H1 (cell line): ENCODE measurements around the gene POU6F2. TPM values are rescaled to one million over a fixed set of nuclear protein-coding genes. Genes with fewer than 3 reads are reported as not detected.

Experiments used
- CTCF ChIA-PET: fragments of 300-600 bp; sonication (Branson Sonifier 250); formaldehyde crosslinking; loops from one replicate; lab custom pipeline; 2021; ENCODE audit not compliant: partially characterized antibody; lab: Charles Lee
- POLR2A ChIA-PET: fragments of 300-600 bp; sonication (Branson Sonifier 250); formaldehyde crosslinking; loops from one replicate; lab custom pipeline; 2021; ENCODE audit warnings: inconsistent platforms; ENCODE audit not compliant: partially characterized antibody; lab: Charles Lee
- DNase-seq, 2 experiments: peaks; one replicate each; pipeline versions ENCODE4 v3.0.0 to v3.0.0-alpha.2; 2010 to 2022; ENCODE audit warnings: low spot score in 2 of 2, low read depth in 1 of 2, mixed read lengths in 1 of 2
- FAIRE-seq: peaks from 2 replicates; lab custom pipeline; 2011; peaks lifted over from hg19 to GRCh38; lab: Jason Lieb, UNC
- H2AFZ ChIP-seq: 2 replicates; pipeline ENCODE4 v1.8.1; 2012; ENCODE audit warnings: low read length, inconsistent platforms
- H2AK5ac ChIP-seq: 2 replicates; pipeline ENCODE4 v1.6.1; 2013; ENCODE audit warnings: low read depth, low read length
- H2BK120ac ChIP-seq: replicated peaks from 2 replicates; pipeline ENCODE3; 2013; ENCODE audit warnings: low read depth, low read length, inconsistent platforms
- H2BK12ac ChIP-seq: 2 replicates; pipeline ENCODE4 v1.6.1; 2013; ENCODE audit warnings: low read depth, low read length
- H2BK15ac ChIP-seq: 2 replicates; pipeline ENCODE4 v1.6.1; 2013; ENCODE audit warnings: low read length
- H2BK20ac ChIP-seq: 2 replicates; pipeline ENCODE4 v1.6.1; 2013; ENCODE audit warnings: low read length
- H2BK5ac ChIP-seq: 2 replicates; pipeline ENCODE4 v1.6.1; 2013; ENCODE audit warnings: low read depth, low read length
- H3K14ac ChIP-seq: 2 replicates; pipeline ENCODE4 v1.6.1; 2013; ENCODE audit warnings: inconsistent platforms; ENCODE audit not compliant: insufficient read length
- H3K18ac ChIP-seq: 2 replicates; pipeline ENCODE4 v1.6.1; 2013; ENCODE audit warnings: low read length; ENCODE audit errors: extremely low read depth
- H3K23ac ChIP-seq: 2 replicates; pipeline ENCODE4 v1.6.1; 2013; ENCODE audit warnings: inconsistent platforms; ENCODE audit not compliant: insufficient read length
- H3K23me2 ChIP-seq: 2 replicates; pipeline ENCODE4 v1.6.1; 2013; ENCODE audit warnings: low read depth, low read length
- H3K27ac ChIP-seq: 2 replicates; pipeline ENCODE4 v1.6.1; 2011; ENCODE audit warnings: low read depth, low read length, inconsistent platforms
- H3K27me3 ChIP-seq, 4 experiments: replicated peaks in 1 of 4; 1 replicate in 1 of 4; 2 replicates in 3 of 4; pipeline versions ENCODE4 v1.6.1 to v1.8.1; 2011 to 2013; ENCODE audit warnings: low read length in 3 of 4, mild to moderate bottlenecking in 3 of 4, inconsistent platforms in 2 of 4, mixed read lengths in 2 of 4, moderate library complexity in 1 of 4; ENCODE audit not compliant: control insufficient read depth in 3 of 4, insufficient read depth in 3 of 4; ENCODE audit errors: extremely low read depth in 1 of 4
- H3K36me3 ChIP-seq, 4 experiments: 2 replicates each; pipeline versions ENCODE4 v1.6.1 to v1.8.1; 2011 to 2013; ENCODE audit warnings: mild to moderate bottlenecking in 4 of 4, low read length in 3 of 4, moderate library complexity in 2 of 4, control low read depth in 1 of 4, inconsistent platforms in 1 of 4; ENCODE audit not compliant: insufficient read depth in 4 of 4, control insufficient read depth in 2 of 4
- H3K4ac ChIP-seq: replicated peaks from 2 replicates; pipeline ENCODE3; 2013; ENCODE audit warnings: low read length, low read depth, mixed read lengths, inconsistent platforms; ENCODE audit not compliant: insufficient read length
- H3K4me1 ChIP-seq, 4 experiments: replicated peaks in 1 of 4; 1 replicate in 1 of 4; 2 replicates in 3 of 4; pipeline versions ENCODE4 v1.6.1 to v1.8.1; 2011 to 2013; ENCODE audit warnings: low read length in 3 of 4, inconsistent platforms in 2 of 4, mixed read lengths in 1 of 4; ENCODE audit not compliant: insufficient read depth in 4 of 4, control insufficient read depth in 3 of 4
- H3K4me2 ChIP-seq, 2 experiments: 2 replicates each; pipeline versions ENCODE4 v1.6.1 to v1.8.1; 2011 to 2013; ENCODE audit warnings: low read depth in 2 of 2, low read length in 2 of 2, control low read depth in 1 of 2, inconsistent platforms in 1 of 2, mild to moderate bottlenecking in 1 of 2; ENCODE audit not compliant: insufficient read depth in 1 of 2
- H3K4me3 ChIP-seq, 4 experiments: fragments of 200-600, 300-600 bp in 1 of 4; sonication (generic), shearing (Covaris generic), sonication (Bioruptor Twin) in 1 of 4; 2 replicates each; pipeline versions ENCODE4 v1.5.1 to v1.8.1; 2011 to 2016; ENCODE audit warnings: low read length in 4 of 4, low read depth in 3 of 4, control low read depth in 2 of 4, inconsistent platforms in 2 of 4, mild to moderate bottlenecking in 2 of 4, mixed read lengths in 1 of 4, moderate library complexity in 1 of 4; ENCODE audit not compliant: insufficient read depth in 2 of 4; ENCODE audit errors: extremely low read depth in 1 of 4
- H3K56ac ChIP-seq: replicated peaks from 2 replicates; pipeline ENCODE3; 2013; ENCODE audit warnings: low read depth, mild to moderate bottlenecking, mixed read lengths, low read length, inconsistent platforms; ENCODE audit not compliant: insufficient read length
- H3K79me1 ChIP-seq: 2 replicates; pipeline ENCODE4 v1.6.1; 2013; ENCODE audit warnings: low read depth, low read length, control low read depth
- H3K79me2 ChIP-seq, 2 experiments: 2 replicates each; pipeline versions ENCODE4 v1.6.1 to v1.8.1; 2012 to 2013; ENCODE audit warnings: low read length in 2 of 2, mild to moderate bottlenecking in 2 of 2, inconsistent platforms in 1 of 2; ENCODE audit not compliant: insufficient read depth in 2 of 2, control insufficient read depth in 1 of 2
- H3K9ac ChIP-seq, 4 experiments: replicated peaks in 1 of 4; 1 replicate in 1 of 4; 2 replicates in 3 of 4; pipeline versions ENCODE4 v1.6.1 to v1.8.1; 2011 to 2013; ENCODE audit warnings: low read depth in 3 of 4, low read length in 3 of 4, control low read depth in 2 of 4, mild to moderate bottlenecking in 2 of 4, moderate library complexity in 2 of 4, inconsistent platforms in 1 of 4; ENCODE audit errors: extremely low read depth in 1 of 4
- H3K9me3 ChIP-seq, 2 experiments: 2 replicates each; pipeline versions ENCODE4 v1.6.1 to v1.8.1; 2012 to 2013; ENCODE audit warnings: mild to moderate bottlenecking in 2 of 2, moderate library complexity in 2 of 2, control low read depth in 1 of 2, inconsistent platforms in 1 of 2, low read depth in 1 of 2, low read length in 1 of 2, mixed read lengths in 1 of 2; ENCODE audit not compliant: insufficient read depth in 2 of 2
- H4K20me1 ChIP-seq, 2 experiments: replicated peaks in 1 of 2; 2 replicates each; pipeline versions ENCODE3 to v1.8.1; 2011 to 2013; ENCODE audit warnings: inconsistent platforms in 2 of 2, low read length in 2 of 2, mild to moderate bottlenecking in 1 of 2; ENCODE audit not compliant: insufficient read depth in 2 of 2, control insufficient read depth in 1 of 2
- H4K5ac ChIP-seq: 2 replicates; pipeline ENCODE4 v1.6.1; 2013; ENCODE audit warnings: low read length, low read depth, mixed read lengths, inconsistent platforms; ENCODE audit not compliant: insufficient read length
- H4K8ac ChIP-seq: 2 replicates; pipeline ENCODE4 v1.8.0; 2013; ENCODE audit warnings: mild to moderate bottlenecking, moderate library complexity, low read length, inconsistent platforms; ENCODE audit not compliant: insufficient read depth; ENCODE audit errors: extremely low read depth
- H4K91ac ChIP-seq: replicated peaks from 2 replicates; pipeline ENCODE3; 2013; ENCODE audit warnings: low read length, mixed read lengths, inconsistent platforms; ENCODE audit not compliant: insufficient read length
- KDM4A ChIP-seq: IDR thresholded peaks from one replicate; pipeline ENCODE4 v1.7.1; 2012; ENCODE audit warnings: low read depth, mild to moderate bottlenecking, moderate library complexity, low read length, inconsistent platforms; ENCODE audit not compliant: severe bottlenecking
- NRF1 ChIP-seq: IDR thresholded peaks from 2 replicates; pipeline ENCODE4 v1.6.1; 2011; ENCODE audit warnings: mild to moderate bottlenecking, low read depth, low read length, improper control_type of control experiment
- POU5F1 ChIP-seq: IDR thresholded peaks from 2 replicates; pipeline ENCODE4 v1.6.1; 2011; ENCODE audit warnings: low read depth, mild to moderate bottlenecking, low read length, moderate library complexity
- RFX5 ChIP-seq: IDR thresholded peaks from 2 replicates; pipeline ENCODE4 v1.6.1; 2011; ENCODE audit warnings: low read depth, low read length, improper control_type of control experiment, borderline replicate concordance
- WGBS, 2 experiments: shearing (Covaris generic) in 1 of 2; methylation state at CpG; one replicate each; pipeline versions ENCODE4 v1.1.6 to v1.1.7; 2013 to 2015; ENCODE audit warnings: low lambda C conversion rate in 2 of 2, mixed read lengths in 2 of 2, inconsistent platforms in 1 of 2, low coverage in 1 of 2, missing lambda C conversion rate in 1 of 2; ENCODE audit not compliant: insufficient replicate concordance in 2 of 2, insufficient coverage in 1 of 2, insufficient read length in 1 of 2; ENCODE audit errors: extremely low coverage in 1 of 2, missing lambda C conversion rate in 1 of 2; 5-methylcytosine and 5-hydroxymethylcytosine counted together
- polyA plus RNA-seq, 7 experiments: library from polyadenylated mRNA; depleted of rRNA in 3 of 7; stranded (reverse) in 5 of 7; unstranded in 2 of 7; fragments of >200 nt in 5 of 7; fragments of 200-250 nt in 2 of 7; gene quantifications; 1 replicate in 5 of 7; 2 replicates in 1 of 7; 4 replicates in 1 of 7; pipeline versions ENCODE4 v1.2.1 to v1.2.3, GENCODE V29; 2011 to 2013; ENCODE audit warnings: missing spikeins in 2 of 7, mixed read lengths in 2 of 7
- total RNA-seq: library from RNA; stranded (reverse); fragmentation: NEBNext Ultra II Directional; extraction: Animal tissue kit (Norgen Biotek cat#: 25700); gene quantifications from 2 replicates; pipeline ENCODE4 v1.2.1, GENCODE V29; 2021

Gene POU6F2
- total and polyA plus RNA-seq, 2 of the 8 experiments (the other 6 are each of a cell fraction or from before 2014, with no cell fraction given): 1.1 to 2.0 TPM

- 66% methylated on average over 2 of the region's 2 CpGs; no CpG with 5 or more reads in 1 of the 2 experiments for WGBS, 2 experiments
- Histone ChIP-seq H3K9me3 (no peaks in the 10 kb centered on the region), H3K27ac (no peak overlapping the region), H3K18ac (no peak overlapping the region), H4K5ac (no peak overlapping the region), H2BK5ac (no peak overlapping the region), H4K91ac (no peak overlapping the region), H3K4ac (no peak overlapping the region), H3K23ac (no peak overlapping the region), H3K4me2 (no peak overlapping the region), H2BK12ac (no peak overlapping the region), H3K9ac (no peak overlapping the region), H3K4me1 (peaks cover 0 to 6% (median 5%) of the 10 kb centered on the region in 4 experiments; a peak in 4 of 7 replicates), H3K36me3 (no peaks in the 10 kb centered on the region), H3K56ac (no peak overlapping the region)
- POLR2A ChIA-PET: no interaction called here
- DNase-seq: no peak
- CTCF ChIA-PET: interaction anchor here (5.1 kb wide), 1 partner anchor 26 kb away, joined by 15 read pairs; no protein-coding TSS in a partner anchor
- TF ChIP-seq RFX5 (no peak), POU5F1 (no peak), KDM4A (no peak), NRF1 (no peak)
- TF ChIP-seq, all 59 proteins: peak for 0
- H3K27me3 ChIP-seq: no peaks in the 10 kb centered on the region; a peak in 1 of 7 replicates
- no peaks in the 10 kb centered on the region for H3K79me1 ChIP-seq
- H3K4me3 ChIP-seq: no peak overlapping the region; a peak in 1 of 8 replicates
- no peaks in the 10 kb centered on the region for H3K23me2 ChIP-seq
- H4K20me1 ChIP-seq: no peaks in the 10 kb centered on the region
- no peak overlapping the region for H2AFZ ChIP-seq
- H4K8ac ChIP-seq: no peak overlapping the region
- no peak overlapping the region for H2BK15ac ChIP-seq
- no peak overlapping the region for H2BK20ac ChIP-seq
- H3K79me2 ChIP-seq: no peaks in the 10 kb centered on the region
- H3K14ac ChIP-seq: no peak overlapping the region
- H2BK120ac ChIP-seq: no peak overlapping the region
- FAIRE-seq: no peak
- no peak overlapping the region for H2AK5ac ChIP-seq
Measured at GRCh38 chr7:39332142-39332541, 354.4 kb downstream of the POU6F2 start.
